Stimulated activated effector memory CD8-positive, alpha-beta T cell treated with anti-CD3 and anti-CD28 coated beads, Interleukin-12 subunit alpha, Interleukin-12 subunit beta, amount 100 ng/mL, for 72 hours (primary cell): Measurements from ENCODE around the gene SAMD4A.

ENCODE experiments used
- ATAC-seq: fragments of 150-1000 bp; cut with Tn5 transposase; 2 replicates; pipeline ENCODE4 v1.10.0; 2021
- DNase-seq, 2 donors: peaks; one replicate each; pipeline ENCODE4 v3.0.0; 2021 to 2022; ENCODE audit warnings: low spot score in 2 of 2
- H3K27ac Mint-ChIP-seq: one replicate; pipeline ENCODE4 v1.8.0; 2022; ENCODE audit warnings: mild to moderate bottlenecking, mixed read lengths
- H3K36me3 Mint-ChIP-seq: one replicate; pipeline ENCODE4 v1.8.0; 2022; ENCODE audit warnings: mild to moderate bottlenecking, mixed read lengths
- H3K4me1 Mint-ChIP-seq: one replicate; pipeline ENCODE4 v1.8.0; 2022; ENCODE audit warnings: mixed read lengths
- H3K4me3 Mint-ChIP-seq: one replicate; pipeline ENCODE4 v1.8.0; 2022; ENCODE audit warnings: mild to moderate bottlenecking, mixed read lengths
- H3K9me3 Mint-ChIP-seq: one replicate; pipeline ENCODE4 v1.8.0; 2022; ENCODE audit warnings: mixed read lengths

Gene SAMD4A

GRCh38 chr14:54698501-54698900, 131.6 kb downstream of the SAMD4A start:
- ATAC-seq (no peak), DNase-seq (no peak)
- Mint-ChIP-seq H3K9me3 (no peaks in the 10 kb centered on the region), H3K4me3 (no peak overlapping the region), H3K4me1 (no peaks in the 10 kb centered on the region), H3K36me3 (no peaks in the 10 kb centered on the region), H3K27ac (no peak overlapping the region)

GRCh38 chr14:54698966-54699530, 132.1 kb downstream of the SAMD4A start:
- ATAC-seq (no peak), DNase-seq (no peak)
- Mint-ChIP-seq H3K9me3 (no peaks in the 10 kb centered on the region), H3K36me3 (no peaks in the 10 kb centered on the region), H3K27ac (no peak overlapping the region), H3K4me3 (no peak overlapping the region), H3K4me1 (no peaks in the 10 kb centered on the region)

- DNase-seq (no peak), ATAC-seq (no peak)
- Mint-ChIP-seq H3K9me3 (no peaks in the 10 kb centered on the region), H3K27ac (no peak overlapping the region), H3K4me1 (no peaks in the 10 kb centered on the region), H3K36me3 (no peaks in the 10 kb centered on the region), H3K4me3 (no peak overlapping the region)
Observed at GRCh38 chr14:54699735-54700134, 132.8 kb downstream of the SAMD4A start.

GRCh38 chr14:54700717-54701116, 133.8 kb downstream of the SAMD4A start:
- H3K9me3 Mint-ChIP-seq, result no peaks in the 10 kb centered on the region
- DNase-seq, result no peak
- no peaks in the 10 kb centered on the region for H3K36me3 Mint-ChIP-seq
- no peaks in the 10 kb centered on the region for H3K4me1 Mint-ChIP-seq
- peak; percentile 53 for ATAC-seq
- H3K4me3 Mint-ChIP-seq, result no peak overlapping the region
- H3K27ac Mint-ChIP-seq, result no peak overlapping the region

GRCh38 chr14:54702014-54702491, 135.1 kb downstream of the SAMD4A start:
- H3K9me3 Mint-ChIP-seq, result no peaks in the 10 kb centered on the region
- no peak for ATAC-seq
- H3K27ac Mint-ChIP-seq, result no peak overlapping the region
- DNase-seq, result no peak
- no peak overlapping the region for H3K4me3 Mint-ChIP-seq
- H3K36me3 Mint-ChIP-seq, result no peaks in the 10 kb centered on the region
- H3K4me1 Mint-ChIP-seq, result no peaks in the 10 kb centered on the region

GRCh38 chr14:54702492-54702891, 135.6 kb downstream of the SAMD4A start:
- DNase-seq, result no peak
- ATAC-seq, result no peak
- Mint-ChIP-seq H3K36me3 (no peaks in the 10 kb centered on the region), H3K4me3 (no peak overlapping the region), H3K9me3 (no peaks in the 10 kb centered on the region), H3K4me1 (no peaks in the 10 kb centered on the region), H3K27ac (no peak overlapping the region)

GRCh38 chr14:54703082-54703481, 136.2 kb downstream of the SAMD4A start:
- Mint-ChIP-seq H3K4me3 (no peak overlapping the region), H3K4me1 (no peaks in the 10 kb centered on the region), H3K36me3 (no peaks in the 10 kb centered on the region), H3K27ac (no peak overlapping the region), H3K9me3 (no peaks in the 10 kb centered on the region)
- DNase-seq, result no peak
- ATAC-seq, result no peak

GRCh38 chr14:54703724-54704123, 136.8 kb downstream of the SAMD4A start:
- Mint-ChIP-seq H3K36me3 (no peaks in the 10 kb centered on the region), H3K4me3 (no peak overlapping the region), H3K4me1 (no peaks in the 10 kb centered on the region), H3K9me3 (no peaks in the 10 kb centered on the region), H3K27ac (no peak overlapping the region)
- ATAC-seq (no peak), DNase-seq (no peak)

GRCh38 chr14:54704768-54705167, 137.8 kb downstream of the SAMD4A start:
- no peak for ATAC-seq
- Mint-ChIP-seq H3K4me1 (no peaks in the 10 kb centered on the region), H3K9me3 (no peaks in the 10 kb centered on the region), H3K36me3 (no peaks in the 10 kb centered on the region), H3K4me3 (no peak overlapping the region), H3K27ac (no peak overlapping the region)
- no peak for DNase-seq

GRCh38 chr14:54706769-54707168, 139.8 kb downstream of the SAMD4A start:
- no peak for ATAC-seq
- Mint-ChIP-seq H3K36me3 (no peaks in the 10 kb centered on the region), H3K9me3 (no peaks in the 10 kb centered on the region), H3K4me1 (no peaks in the 10 kb centered on the region), H3K4me3 (no peak overlapping the region), H3K27ac (no peak overlapping the region)
- no peak for DNase-seq

- H3K27ac Mint-ChIP-seq, result no peak overlapping the region
- no peaks in the 10 kb centered on the region for H3K4me1 Mint-ChIP-seq
- ATAC-seq (no peak), DNase-seq (no peak)
- H3K9me3 Mint-ChIP-seq, result no peaks in the 10 kb centered on the region
- no peaks in the 10 kb centered on the region for H3K36me3 Mint-ChIP-seq
- no peak overlapping the region for H3K4me3 Mint-ChIP-seq
Observed at GRCh38 chr14:54708161-54708560, 141.2 kb downstream of the SAMD4A start.

GRCh38 chr14:54708982-54709381, 142.1 kb downstream of the SAMD4A start:
- Mint-ChIP-seq H3K4me1 (no peaks in the 10 kb centered on the region), H3K27ac (no peak overlapping the region), H3K9me3 (no peaks in the 10 kb centered on the region), H3K4me3 (no peak overlapping the region), H3K36me3 (no peaks in the 10 kb centered on the region)
- DNase-seq, result no peak
- ATAC-seq, result no peak

GRCh38 chr14:54709444-54709843, 142.5 kb downstream of the SAMD4A start:
- no peaks in the 10 kb centered on the region for H3K36me3 Mint-ChIP-seq
- no peak overlapping the region for H3K4me3 Mint-ChIP-seq
- no peaks in the 10 kb centered on the region for H3K4me1 Mint-ChIP-seq
- no peaks in the 10 kb centered on the region for H3K9me3 Mint-ChIP-seq
- no peak overlapping the region for H3K27ac Mint-ChIP-seq
- ATAC-seq (peak; percentile 85), DNase-seq (no peak)

GRCh38 chr14:54709867-54710266, 142.9 kb downstream of the SAMD4A start:
- no peak for ATAC-seq
- H3K4me1 Mint-ChIP-seq, result no peaks in the 10 kb centered on the region
- H3K36me3 Mint-ChIP-seq, result no peaks in the 10 kb centered on the region
- H3K27ac Mint-ChIP-seq, result no peak overlapping the region
- no peak for DNase-seq
- H3K4me3 Mint-ChIP-seq, result no peak overlapping the region
- no peaks in the 10 kb centered on the region for H3K9me3 Mint-ChIP-seq

- Mint-ChIP-seq H3K9me3 (no peaks in the 10 kb centered on the region), H3K36me3 (no peaks in the 10 kb centered on the region), H3K27ac (no peak overlapping the region), H3K4me3 (no peak overlapping the region), H3K4me1 (no peaks in the 10 kb centered on the region)
- no peak for DNase-seq
- ATAC-seq, result no peak
Observed at GRCh38 chr14:54711312-54711711, 144.4 kb downstream of the SAMD4A start.

- Mint-ChIP-seq H3K9me3 (no peaks in the 10 kb centered on the region), H3K27ac (no peak overlapping the region), H3K4me1 (no peaks in the 10 kb centered on the region), H3K36me3 (no peaks in the 10 kb centered on the region), H3K4me3 (no peak overlapping the region)
- no peak for DNase-seq
- no peak for ATAC-seq
Observed at GRCh38 chr14:54711812-54712464, 145.0 kb downstream of the SAMD4A start.
